Tibial nerve (tissue), 4 donors: ENCODE data around the gene SFPQ. TPM values are rescaled to one million over a fixed set of nuclear protein-coding genes. Genes with fewer than 3 reads are reported as not detected.

Experiments used
- DNase-seq, 2 donors: peaks; one replicate each; pipeline ENCODE4 v3.0.0-alpha.2; 2019; ENCODE audit warnings: low spot score in 2 of 2
- H3K27ac ChIP-seq, 4 donors: fragments of 200-600 bp; sonication (generic) in 3 of 4; one replicate each; pipeline ENCODE4 v1.5.1; 2017 to 2019; ENCODE audit warnings: mild to moderate bottlenecking in 1 of 4
- H3K27me3 ChIP-seq, 2 donors: fragments of 200-600 bp; sonication (generic) in 1 of 2; one replicate each; pipeline versions ENCODE4 v1.5.1 to v1.6.0; 2017 to 2019
- H3K36me3 ChIP-seq, 3 donors: fragments of 200-600 bp; sonication (generic); one replicate each; pipeline ENCODE4 v1.5.1; 2018 to 2019
- H3K4me1 ChIP-seq, 4 donors: fragments of 200-600 bp; sonication (generic) in 3 of 4; one replicate each; pipeline ENCODE4 v1.5.1; 2017 to 2019
- H3K4me3 ChIP-seq, 4 donors: fragments of 200-600 bp; sonication (generic) in 3 of 4; one replicate each; pipeline ENCODE4 v1.5.1; 2017 to 2019; ENCODE audit warnings: mild to moderate bottlenecking in 1 of 4, moderate library complexity in 1 of 4
- H3K9me3 ChIP-seq, 4 donors: fragments of 200-600 bp; sonication (generic) in 3 of 4; one replicate each; pipeline ENCODE4 v1.5.1; 2017 to 2019
- EP300 ChIP-seq, 2 donors: sonication (generic); formaldehyde crosslinking; IDR thresholded peaks; one replicate each; pipeline ENCODE4 v1.6.1; 2017; ENCODE audit warnings: antibody characterized with exemption in 2 of 2, mild to moderate bottlenecking in 1 of 2
- POLR2A ChIP-seq, 2 donors: fragments of 450-650 bp; IDR thresholded peaks; one replicate each; pipeline ENCODE4 v1.6.1; 2017; ENCODE audit warnings: antibody characterized with exemption in 2 of 2, mild to moderate bottlenecking in 2 of 2, moderate library complexity in 2 of 2
- WGBS, 2 donors: methylation state at CpG; one replicate each; pipeline ENCODE4 v1.1.5; 2018; 5-methylcytosine and 5-hydroxymethylcytosine counted together
- total RNA-seq, 4 donors: library from RNA; depleted of rRNA; stranded (reverse); fragments of >200 nt; gene quantifications; one replicate each; pipeline ENCODE4 v1.1.0, GENCODE V29; 2016
- TF ChIP-seq, protein P1 (sequence below), 5 experiments: fragments of 200-600 bp in 3 of 5; fragments of 450-650 bp in 2 of 5; sonication (generic) in 3 of 5; IDR thresholded peaks; one replicate each; pipeline ENCODE4 v1.5.1; 2016 to 2019; ENCODE audit warnings: antibody characterized with exemption in 5 of 5, mild to moderate bottlenecking in 3 of 5, moderate library complexity in 2 of 5

Gene SFPQ
- total RNA-seq, 4 donors from 2014 or later = 243 to 318 (median 267) TPM

DNA sequence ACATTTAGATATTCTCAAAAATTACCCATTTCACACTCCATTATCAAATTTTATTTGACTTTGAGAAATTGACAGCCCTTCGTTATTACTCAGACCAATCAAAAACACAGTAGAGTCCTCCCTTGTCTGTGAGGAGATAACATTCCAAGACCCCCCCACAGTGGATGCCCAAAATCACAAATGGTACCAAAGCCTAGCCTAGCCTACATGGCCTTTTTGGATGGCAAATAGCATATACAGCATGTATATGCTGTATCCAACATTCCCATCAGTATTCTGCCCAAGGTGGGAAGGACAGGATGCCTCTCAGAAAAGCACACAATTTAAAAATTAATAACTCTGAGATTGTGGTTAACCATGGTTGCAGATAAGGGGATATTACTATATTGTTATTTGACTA lies 17.3 kb downstream of the SFPQ start:
- 94 to 97% methylated on average over 1 of the region's 1 CpG for WGBS, 2 donors
- H3K27me3 ChIP-seq = no peaks in the 10 kb centered on the region
- DNase-seq = no peak
- H3K27ac ChIP-seq = no peak overlapping the region
- TF ChIP-seq EP300 (IDR thresholded peaks at IDR 0.05) = no peak
- no peak for TF ChIP-seq POLR2A (IDR thresholded peaks at IDR 0.05)
- TF ChIP-seq, protein P1, sequence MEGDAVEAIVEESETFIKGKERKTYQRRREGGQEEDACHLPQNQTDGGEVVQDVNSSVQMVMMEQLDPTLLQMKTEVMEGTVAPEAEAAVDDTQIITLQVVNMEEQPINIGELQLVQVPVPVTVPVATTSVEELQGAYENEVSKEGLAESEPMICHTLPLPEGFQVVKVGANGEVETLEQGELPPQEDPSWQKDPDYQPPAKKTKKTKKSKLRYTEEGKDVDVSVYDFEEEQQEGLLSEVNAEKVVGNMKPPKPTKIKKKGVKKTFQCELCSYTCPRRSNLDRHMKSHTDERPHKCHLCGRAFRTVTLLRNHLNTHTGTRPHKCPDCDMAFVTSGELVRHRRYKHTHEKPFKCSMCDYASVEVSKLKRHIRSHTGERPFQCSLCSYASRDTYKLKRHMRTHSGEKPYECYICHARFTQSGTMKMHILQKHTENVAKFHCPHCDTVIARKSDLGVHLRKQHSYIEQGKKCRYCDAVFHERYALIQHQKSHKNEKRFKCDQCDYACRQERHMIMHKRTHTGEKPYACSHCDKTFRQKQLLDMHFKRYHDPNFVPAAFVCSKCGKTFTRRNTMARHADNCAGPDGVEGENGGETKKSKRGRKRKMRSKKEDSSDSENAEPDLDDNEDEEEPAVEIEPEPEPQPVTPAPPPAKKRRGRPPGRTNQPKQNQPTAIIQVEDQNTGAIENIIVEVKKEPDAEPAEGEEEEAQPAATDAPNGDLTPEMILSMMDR (IDR thresholded peaks at IDR 0.05) = no peak
- H3K4me1 ChIP-seq = peaks cover 0 to 24% (median 11%) of the 10 kb centered on the region in 4 donors
- H3K36me3 ChIP-seq = peaks cover 0 to 59% (median 5%) of the 10 kb centered on the region in 3 donors
- no peaks in the 10 kb centered on the region for H3K9me3 ChIP-seq
- no peak overlapping the region for H3K4me3 ChIP-seq

DNA sequence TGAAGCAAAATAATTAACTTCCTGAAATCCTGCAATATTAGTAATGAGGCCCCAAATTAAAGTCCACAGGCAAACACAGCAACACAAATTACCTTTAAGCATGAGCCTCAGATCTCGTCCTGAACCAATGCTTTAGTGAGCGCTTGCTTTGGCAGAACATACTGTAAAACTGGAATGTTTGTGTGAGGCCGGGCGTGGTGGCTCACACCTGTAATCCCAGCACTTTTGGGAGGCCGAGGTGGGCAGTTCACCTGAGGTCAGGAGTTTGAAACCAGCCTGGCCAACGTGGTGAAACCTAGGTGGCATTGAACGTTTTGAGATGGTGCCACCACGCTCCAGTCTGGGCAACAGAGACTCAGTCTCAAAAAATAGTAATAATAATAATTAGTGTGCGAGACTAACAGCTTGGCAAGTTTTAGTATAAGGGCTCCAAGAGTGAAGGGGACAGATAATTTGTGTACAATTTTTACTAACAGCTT lies 17.8 kb downstream of the SFPQ start:
- peaks cover 0 to 20% (median 9%) of the 10 kb centered on the region in 4 donors for H3K4me1 ChIP-seq
- no peaks in the 10 kb centered on the region for H3K27me3 ChIP-seq
- 82 to 86% methylated on average over 9 of the region's 9 CpGs for WGBS, 2 donors
- no peak overlapping the region for H3K27ac ChIP-seq
- H3K4me3 ChIP-seq = no peak overlapping the region
- no peak for DNase-seq
- TF ChIP-seq EP300 (IDR thresholded peaks at IDR 0.05) (no peak), POLR2A (IDR thresholded peaks at IDR 0.05) (no peak)
- TF ChIP-seq, protein P1 (IDR thresholded peaks at IDR 0.05) = no peak
- H3K9me3 ChIP-seq = no peaks in the 10 kb centered on the region
- peaks cover 0 to 54% (median 5%) of the 10 kb centered on the region in 3 donors for H3K36me3 ChIP-seq

DNA sequence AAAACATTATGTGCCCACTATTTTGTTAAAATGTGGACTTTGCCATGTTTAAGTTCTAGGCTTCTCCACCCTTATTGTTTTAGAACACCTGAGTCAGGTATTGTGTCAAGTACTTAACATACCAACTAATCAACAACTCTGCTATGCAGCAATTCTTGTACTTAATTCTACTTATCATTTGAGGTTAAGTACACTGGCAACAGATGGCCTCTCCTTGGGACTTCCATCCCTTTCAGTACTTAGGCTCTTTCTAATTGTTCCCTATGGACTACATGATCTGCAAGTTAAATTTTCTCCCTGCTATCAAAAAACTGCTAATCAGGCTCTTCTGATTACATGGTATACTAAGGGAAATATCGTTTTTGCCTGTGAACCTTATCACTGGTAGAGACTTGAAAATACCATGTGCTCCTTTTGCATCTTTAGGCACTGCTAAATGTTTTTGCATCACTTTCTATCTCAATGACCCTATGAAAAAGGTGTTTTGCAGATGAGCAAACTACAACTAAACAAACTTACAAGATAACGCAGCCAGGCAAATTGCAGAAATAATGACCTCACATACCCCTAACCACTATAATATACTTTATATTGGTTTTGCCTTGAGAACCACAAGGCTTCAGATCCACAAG lies 18.9 kb downstream of the SFPQ start:
- TF ChIP-seq EP300 (IDR thresholded peaks at IDR 0.05) = no peak
- TF ChIP-seq, protein P1 (IDR thresholded peaks at IDR 0.05) = no peak
- no peak for TF ChIP-seq POLR2A (IDR thresholded peaks at IDR 0.05)
- Histone ChIP-seq H3K4me1 (peaks cover 0 to 9% (median 4%) of the 10 kb centered on the region in 4 donors), H3K36me3 (peaks cover 0 to 49% (median 5%) of the 10 kb centered on the region in 3 donors), H3K9me3 (no peaks in the 10 kb centered on the region), H3K4me3 (no peak overlapping the region), H3K27ac (no peak overlapping the region), H3K27me3 (no peaks in the 10 kb centered on the region)
- no peak for DNase-seq
- 65 to 73% methylated on average over 2 of the region's 2 CpGs for WGBS, 2 donors

DNA sequence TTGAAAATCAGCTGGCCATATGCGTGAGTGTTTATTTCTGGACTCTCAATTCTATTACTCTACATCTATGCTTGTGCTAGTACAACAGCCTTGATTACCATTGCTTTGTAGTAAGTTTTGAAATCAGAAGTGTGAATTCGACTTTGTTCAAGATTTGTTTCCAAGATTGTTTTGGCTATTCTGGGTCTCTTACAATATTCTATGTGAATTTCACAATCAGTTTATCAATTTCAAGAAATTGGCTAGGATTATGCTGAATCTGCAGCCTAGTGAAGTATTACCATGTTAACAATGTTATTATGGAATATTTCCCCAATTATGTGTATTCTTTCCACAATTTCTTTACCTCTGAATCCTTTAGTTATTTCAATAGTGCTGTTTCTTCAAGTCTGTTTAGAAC lies 19.5 kb downstream of the SFPQ start:
- TF ChIP-seq EP300 (IDR thresholded peaks at IDR 0.05) = no peak
- TF ChIP-seq POLR2A (IDR thresholded peaks at IDR 0.05) = no peak
- TF ChIP-seq, protein P1 (IDR thresholded peaks at IDR 0.05) = no peak
- Histone ChIP-seq H3K4me1 (peaks cover 0 to 3% (median under 1%) of the 10 kb centered on the region in 4 donors), H3K27ac (no peak overlapping the region), H3K4me3 (no peak overlapping the region), H3K9me3 (no peaks in the 10 kb centered on the region), H3K36me3 (peaks cover 0 to 45% (median 5%) of the 10 kb centered on the region in 3 donors), H3K27me3 (no peaks in the 10 kb centered on the region)
- WGBS, 2 donors = 77 to 83% methylated on average over 2 of the region's 2 CpGs
- no peak for DNase-seq

DNA sequence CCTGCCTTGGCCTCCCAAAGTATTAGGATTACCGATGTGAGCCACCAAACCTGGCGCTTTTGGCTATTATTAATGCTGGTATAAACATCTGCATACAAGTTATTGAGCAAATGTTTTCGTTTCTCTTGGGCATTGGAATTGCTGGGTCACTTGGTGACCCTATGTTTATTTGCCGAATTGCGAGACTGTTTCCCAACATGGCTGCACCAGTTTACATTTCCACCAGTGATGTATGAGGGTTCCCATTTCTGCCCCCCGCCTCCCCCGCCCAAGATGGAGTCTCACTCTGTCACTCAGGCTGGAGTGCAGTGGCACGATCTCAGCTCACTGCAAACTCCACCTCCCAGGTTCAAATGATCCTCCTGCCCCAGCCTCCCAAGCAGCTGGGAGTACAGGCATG lies 20.9 kb downstream of the SFPQ start:
- H3K36me3 ChIP-seq = peaks cover 0 to 30% (median 5%) of the 10 kb centered on the region in 3 donors
- no peak overlapping the region for H3K4me3 ChIP-seq
- no peak for DNase-seq
- WGBS, 2 donors = 83 to 87% methylated on average over 8 of the region's 8 CpGs
- TF ChIP-seq, protein P1 (IDR thresholded peaks at IDR 0.05) = no peak
- TF ChIP-seq EP300 (IDR thresholded peaks at IDR 0.05) (no peak), POLR2A (IDR thresholded peaks at IDR 0.05) (no peak)
- H3K9me3 ChIP-seq = no peaks in the 10 kb centered on the region
- H3K27ac ChIP-seq = no peak overlapping the region
- no peaks in the 10 kb centered on the region for H3K27me3 ChIP-seq
- no peaks in the 10 kb centered on the region for H3K4me1 ChIP-seq
